Neural cell (in vitro differentiated cells): ENCODE measurements around the gene SLC7A14.

Experiments
- EP300 ChIP-seq: fragments of 450-650 bp; conservative IDR thresholded peaks from 2 replicates; pipeline ENCODE4 v1.6.1; 2014; ENCODE audit warnings: antibody characterized with exemption, mild to moderate bottlenecking, moderate library complexity; ENCODE audit not compliant: poor library complexity, severe bottlenecking
- EZH2 ChIP-seq: fragments of 200-600, 300-800 bp; shearing (Covaris generic), sonication (generic); IDR thresholded peaks from 2 replicates; pipeline ENCODE4 v1.6.1; 2014; ENCODE audit warnings: antibody characterized with exemption, low read length, borderline replicate concordance, mild to moderate bottlenecking; ENCODE audit not compliant: insufficient read depth, poor library complexity, severe bottlenecking
- MXI1 ChIP-seq: fragments of 450-650 bp; conservative IDR thresholded peaks from 2 replicates; pipeline ENCODE4 v1.6.1; 2014; ENCODE audit warnings: antibody characterized with exemption, mild to moderate bottlenecking; ENCODE audit not compliant: poor library complexity, severe bottlenecking
- POLR2AphosphoS5 ChIP-seq: IDR thresholded peaks from 2 replicates; pipeline ENCODE4 v1.6.1; 2012
- RAD21 ChIP-seq: fragments of 450-650 bp; conservative IDR thresholded peaks from 2 replicates; pipeline ENCODE4 v1.6.1; 2014; ENCODE audit warnings: antibody characterized with exemption, mild to moderate bottlenecking, moderate library complexity
- REST ChIP-seq: IDR thresholded peaks from 2 replicates; pipeline ENCODE4 v1.6.1; 2012; ENCODE audit warnings: borderline replicate concordance
- SMC3 ChIP-seq: fragments of 450-650 bp; conservative IDR thresholded peaks from 2 replicates; pipeline ENCODE4 v1.6.1; 2014; ENCODE audit warnings: antibody characterized with exemption, mild to moderate bottlenecking, moderate library complexity; ENCODE audit not compliant: poor library complexity
- TAF1 ChIP-seq: IDR thresholded peaks from 2 replicates; pipeline ENCODE4 v1.6.1; 2012; ENCODE audit warnings: low read depth
- TF ChIP-seq, protein P1 (sequence below): fragments of 450-650 bp; IDR thresholded peaks from 2 replicates; pipeline ENCODE4 v1.5.1; 2014; ENCODE audit warnings: antibody characterized with exemption, mild to moderate bottlenecking, moderate library complexity; ENCODE audit not compliant: poor library complexity, severe bottlenecking

- no peak for TF ChIP-seq MXI1
- TF ChIP-seq, protein P1, sequence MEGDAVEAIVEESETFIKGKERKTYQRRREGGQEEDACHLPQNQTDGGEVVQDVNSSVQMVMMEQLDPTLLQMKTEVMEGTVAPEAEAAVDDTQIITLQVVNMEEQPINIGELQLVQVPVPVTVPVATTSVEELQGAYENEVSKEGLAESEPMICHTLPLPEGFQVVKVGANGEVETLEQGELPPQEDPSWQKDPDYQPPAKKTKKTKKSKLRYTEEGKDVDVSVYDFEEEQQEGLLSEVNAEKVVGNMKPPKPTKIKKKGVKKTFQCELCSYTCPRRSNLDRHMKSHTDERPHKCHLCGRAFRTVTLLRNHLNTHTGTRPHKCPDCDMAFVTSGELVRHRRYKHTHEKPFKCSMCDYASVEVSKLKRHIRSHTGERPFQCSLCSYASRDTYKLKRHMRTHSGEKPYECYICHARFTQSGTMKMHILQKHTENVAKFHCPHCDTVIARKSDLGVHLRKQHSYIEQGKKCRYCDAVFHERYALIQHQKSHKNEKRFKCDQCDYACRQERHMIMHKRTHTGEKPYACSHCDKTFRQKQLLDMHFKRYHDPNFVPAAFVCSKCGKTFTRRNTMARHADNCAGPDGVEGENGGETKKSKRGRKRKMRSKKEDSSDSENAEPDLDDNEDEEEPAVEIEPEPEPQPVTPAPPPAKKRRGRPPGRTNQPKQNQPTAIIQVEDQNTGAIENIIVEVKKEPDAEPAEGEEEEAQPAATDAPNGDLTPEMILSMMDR, result no peak
- TF ChIP-seq EZH2, result no peak
- no peak for TF ChIP-seq POLR2AphosphoS5
- no peak for TF ChIP-seq TAF1
- no peak for TF ChIP-seq REST
- no peak for TF ChIP-seq SMC3
- no peak for TF ChIP-seq EP300
- TF ChIP-seq RAD21, result no peak
Measured at GRCh38 chr3:170508291-170508690, 77.6 kb downstream of the SLC7A14 start.
